Hypothalamus (tissue), 51 donors: ENCODE data around the gene OAS1.
"Not testable (repeated sequence)": the region's sequence is repeated elsewhere in the genome, so short reads cannot be mapped to it uniquely, and the experiment has no call there.

Source experiments
- DNase-seq, 51 donors: peaks; one replicate each; lab custom pipeline; 2025; lab: John Stamatoyannopoulos, UW

OAS1 gene

GRCh38 chr12:112898380-112898779 is 8.4 kb upstream of the OAS1 start:
- no peak for DNase-seq

- no peak for DNase-seq
Observed at GRCh38 chr12:112900298-112901145, 6.2 kb upstream of the OAS1 start.

DNA sequence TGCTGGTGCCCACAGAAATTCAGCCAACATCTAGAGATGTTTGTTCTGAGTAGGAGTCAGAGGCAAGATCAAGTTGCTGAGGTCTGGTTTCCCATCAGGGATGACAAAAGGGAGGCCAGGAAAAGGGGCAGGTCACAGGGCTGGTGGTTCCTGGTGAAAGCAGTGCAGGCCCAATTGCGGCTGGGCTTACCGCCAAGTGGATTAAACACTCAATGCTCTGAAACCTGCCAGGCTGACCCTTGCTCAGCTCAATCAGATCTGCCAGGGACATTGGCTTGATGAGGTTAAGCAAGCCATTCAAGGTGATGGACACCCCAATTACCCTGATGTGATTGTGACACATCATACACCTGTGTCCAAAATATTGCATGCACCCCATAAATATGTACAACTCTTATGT is 5.5 kb upstream of the OAS1 start:
- no peak for DNase-seq

DNA sequence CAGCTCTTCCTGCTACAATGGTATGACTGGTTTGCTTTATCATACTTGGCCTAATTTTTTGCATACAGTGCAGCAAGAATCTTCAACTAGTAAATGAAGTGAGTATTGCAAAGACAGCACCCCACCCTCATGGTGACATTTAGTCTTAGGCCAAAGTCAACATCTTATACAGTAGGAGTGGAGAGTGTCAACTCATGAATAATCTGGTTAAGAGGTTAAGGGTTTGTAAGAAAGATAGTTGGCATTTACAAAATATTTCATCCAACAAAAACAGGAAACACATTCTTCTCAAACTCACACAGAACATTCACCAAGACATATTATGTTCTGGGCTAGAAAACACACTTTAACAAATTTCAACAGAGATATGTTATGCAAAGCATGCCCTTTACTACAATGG is 2.2 kb upstream of the OAS1 start:
- DNase-seq = no peak

- DNase-seq = no peak
Observed at GRCh38 chr12:112905451-112906089, 1.2 kb upstream of the OAS1 start.

DNA sequence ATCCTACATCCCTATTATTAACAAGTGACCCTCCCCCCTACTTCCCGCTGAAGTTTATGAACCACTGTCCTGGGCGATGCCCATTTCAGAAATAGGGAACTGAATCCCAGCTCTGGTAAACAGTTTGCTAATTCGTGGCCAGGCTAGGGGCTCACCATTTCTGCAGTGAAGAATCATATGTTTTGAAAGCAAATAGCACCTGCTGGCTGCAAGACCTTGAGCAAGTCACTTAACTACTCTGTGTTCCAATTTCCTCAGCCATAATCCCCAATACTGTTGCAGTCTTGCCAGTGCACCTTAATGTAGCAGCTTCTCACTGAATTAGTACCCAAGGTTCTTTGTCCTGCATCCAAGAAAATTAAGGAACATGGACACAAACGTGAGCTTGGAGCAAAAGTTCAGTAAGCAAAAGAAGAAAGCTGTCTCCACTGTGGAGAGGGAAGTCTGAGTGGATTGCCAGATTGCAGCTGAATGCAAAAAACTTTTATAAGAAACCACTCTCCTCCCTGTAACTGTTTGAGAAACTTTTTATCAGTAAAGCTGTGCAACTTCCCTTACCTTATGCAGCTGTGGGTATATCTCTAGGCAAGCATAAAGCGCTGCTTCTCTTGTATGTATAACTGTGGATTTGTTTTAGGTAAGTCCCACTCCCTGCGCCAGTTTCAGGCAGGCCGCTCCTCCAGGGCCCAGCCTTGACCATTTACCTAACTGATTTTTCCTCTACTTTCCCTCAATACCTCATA is 824 bp downstream of the OAS1 start:
- peak in 1 of 51 donors; percentile 5 for DNase-seq

DNA sequence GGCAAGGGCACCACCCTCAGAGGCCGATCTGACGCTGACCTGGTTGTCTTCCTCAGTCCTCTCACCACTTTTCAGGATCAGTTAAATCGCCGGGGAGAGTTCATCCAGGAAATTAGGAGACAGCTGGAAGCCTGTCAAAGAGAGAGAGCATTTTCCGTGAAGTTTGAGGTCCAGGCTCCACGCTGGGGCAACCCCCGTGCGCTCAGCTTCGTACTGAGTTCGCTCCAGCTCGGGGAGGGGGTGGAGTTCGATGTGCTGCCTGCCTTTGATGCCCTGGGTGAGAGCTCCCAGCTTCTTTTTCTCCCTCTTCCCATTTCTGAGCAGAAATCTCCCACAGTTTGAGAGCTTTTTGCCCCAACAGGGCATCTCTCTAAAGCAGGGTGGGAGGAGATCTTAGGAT is 1.8 kb downstream of the OAS1 start:
- no peak for DNase-seq

DNA sequence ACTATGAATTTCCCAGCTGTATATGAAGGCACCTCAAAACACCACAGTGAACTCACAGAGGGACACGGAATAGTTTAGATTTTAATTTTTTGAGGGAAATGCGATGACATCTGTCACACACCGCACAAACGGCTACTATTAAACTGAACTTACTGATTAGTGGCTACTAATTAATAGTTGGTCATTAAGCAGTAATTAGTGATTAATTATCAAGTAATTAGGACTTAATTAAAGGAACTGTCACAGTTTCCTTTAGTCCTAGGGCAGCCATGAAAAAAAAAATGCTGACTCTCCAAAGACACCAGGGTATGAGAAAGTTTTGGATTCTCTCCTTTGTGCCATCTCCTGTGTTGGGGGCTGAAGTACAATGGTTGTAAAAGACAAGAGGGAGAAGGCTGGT is 2.9 kb downstream of the OAS1 start:
- DNase-seq = no peak

DNA sequence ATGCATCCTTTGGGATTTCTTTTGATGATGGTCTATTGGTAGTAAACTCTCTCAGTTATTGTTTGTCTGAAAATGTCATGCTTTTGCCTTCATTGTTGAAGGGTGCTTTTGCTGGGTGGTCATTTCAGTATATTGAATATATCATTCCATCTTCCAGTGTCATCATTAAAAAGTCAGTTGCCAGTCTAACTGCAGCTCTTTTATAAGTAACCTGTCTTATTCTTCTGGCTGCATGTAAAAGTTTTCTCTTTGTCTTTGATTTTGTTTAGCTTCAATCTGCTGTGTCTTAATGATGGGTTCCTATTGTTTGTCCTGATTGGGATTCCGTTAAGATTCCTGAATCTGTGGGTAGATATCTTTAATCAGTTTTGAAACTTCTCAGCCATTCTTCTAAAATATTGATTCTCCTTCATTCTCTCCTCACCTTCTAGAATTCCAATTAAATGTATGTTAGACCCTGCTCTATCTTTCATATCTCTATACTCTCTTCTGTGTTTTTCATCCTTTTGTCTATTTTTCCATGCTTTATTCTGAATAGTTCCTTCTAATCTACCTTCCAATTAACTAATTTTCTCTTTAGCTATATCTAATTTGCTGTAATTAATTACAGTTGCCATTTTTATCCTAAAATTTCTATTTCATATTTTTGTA is 6.4 kb downstream of the OAS1 start:
- DNase-seq = no peak

- DNase-seq = not testable (repeated sequence)
Observed at GRCh38 chr12:112913888-112914287, 7.1 kb downstream of the OAS1 start.

DNA sequence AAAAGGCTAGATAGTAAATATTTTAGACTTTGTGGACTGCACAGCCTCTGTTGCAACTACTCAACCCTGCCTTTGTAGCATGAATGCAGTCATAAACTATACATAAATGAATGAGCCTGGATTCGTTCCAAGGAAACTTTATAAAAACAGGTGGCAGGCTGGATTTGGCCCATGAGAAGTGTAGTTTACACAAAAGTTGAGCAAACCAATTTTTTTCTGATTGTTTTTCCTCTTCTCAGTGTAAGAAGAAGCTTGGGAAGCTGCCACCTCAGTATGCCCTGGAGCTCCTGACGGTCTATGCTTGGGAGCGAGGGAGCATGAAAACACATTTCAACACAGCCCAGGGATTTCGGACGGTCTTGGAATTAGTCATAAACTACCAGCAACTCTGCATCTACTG is 9.5 kb downstream of the OAS1 start:
- DNase-seq = no peak

GRCh38 chr12:112919121-112919520 is 12.4 kb downstream of the OAS1 start:
- DNase-seq = no peak

DNA sequence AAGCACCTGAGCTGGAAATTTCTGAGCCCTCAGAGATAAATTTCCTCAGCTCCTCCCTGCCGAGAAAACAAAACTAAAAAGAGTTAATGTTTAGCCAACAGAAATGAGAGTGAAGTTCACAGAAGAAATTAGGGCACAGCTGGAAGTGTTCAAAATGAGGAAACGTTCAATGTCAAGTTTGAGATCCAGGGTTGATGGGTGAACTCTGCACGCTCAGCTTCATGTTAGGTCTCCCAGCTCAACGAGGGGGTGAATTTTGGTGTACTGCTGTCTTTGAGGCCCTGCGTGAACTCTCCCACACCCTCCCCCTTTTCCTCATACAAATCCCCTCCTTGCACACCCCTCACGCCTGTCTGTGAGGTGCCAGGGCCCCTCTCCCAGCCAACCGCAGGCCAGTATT is 18.2 kb downstream of the OAS1 start:
- DNase-seq = no peak

DNA sequence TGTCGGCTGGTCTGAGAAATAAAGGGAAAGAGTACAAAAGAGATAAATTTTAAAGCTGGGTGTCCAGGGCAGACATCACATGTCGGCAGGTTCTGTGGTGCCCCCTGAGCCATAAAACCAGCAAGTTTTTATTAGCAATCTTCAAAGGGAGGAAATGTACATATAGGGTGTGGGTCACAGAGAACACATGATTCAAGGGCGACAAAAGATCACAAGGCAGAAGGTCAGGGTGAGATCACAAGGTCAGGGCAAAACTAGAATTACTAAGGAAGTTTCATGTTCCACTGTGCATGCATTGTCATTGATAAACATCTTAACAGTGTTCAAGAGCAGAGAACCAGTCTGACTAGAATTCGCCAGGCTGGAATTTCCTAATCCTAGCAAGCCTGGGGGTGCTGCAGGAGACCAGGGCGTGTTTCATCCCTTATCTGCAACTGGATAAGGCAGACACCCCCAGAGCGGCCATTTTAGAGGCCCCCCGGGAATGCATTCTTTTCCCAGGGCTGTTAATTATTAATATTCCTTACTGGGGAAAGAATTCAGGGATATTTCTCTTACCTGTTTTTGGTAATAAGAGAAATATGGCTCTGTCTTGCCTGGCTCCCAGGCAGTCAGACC is 19.8 kb downstream of the OAS1 start:
- not testable (repeated sequence) for DNase-seq

DNA sequence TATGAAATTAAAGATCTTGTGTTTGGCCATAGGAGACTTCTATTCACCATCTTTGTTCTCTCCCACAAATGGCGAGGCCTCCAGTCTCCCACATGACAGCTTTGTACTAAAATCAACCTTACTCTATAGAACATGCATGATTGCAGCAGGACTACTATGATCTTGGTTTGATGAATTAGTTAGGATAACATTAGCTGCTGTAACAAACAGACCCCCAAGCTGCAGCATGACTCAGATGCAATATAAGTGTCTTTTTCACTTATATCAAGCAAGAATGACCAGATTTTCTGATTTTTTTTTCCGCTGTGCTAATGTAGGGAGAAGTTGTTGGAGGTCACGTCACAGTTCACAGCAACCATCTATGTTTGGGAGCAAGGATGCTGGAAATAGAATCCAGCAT is 20.7 kb downstream of the OAS1 start:
- DNase-seq = no peak

- DNase-seq = no peak
Observed at GRCh38 chr12:112927925-112928324, 21.2 kb downstream of the OAS1 start.

- DNase-seq = no peak
Observed at GRCh38 chr12:112928978-112929377, 22.2 kb downstream of the OAS1 start.

DNA sequence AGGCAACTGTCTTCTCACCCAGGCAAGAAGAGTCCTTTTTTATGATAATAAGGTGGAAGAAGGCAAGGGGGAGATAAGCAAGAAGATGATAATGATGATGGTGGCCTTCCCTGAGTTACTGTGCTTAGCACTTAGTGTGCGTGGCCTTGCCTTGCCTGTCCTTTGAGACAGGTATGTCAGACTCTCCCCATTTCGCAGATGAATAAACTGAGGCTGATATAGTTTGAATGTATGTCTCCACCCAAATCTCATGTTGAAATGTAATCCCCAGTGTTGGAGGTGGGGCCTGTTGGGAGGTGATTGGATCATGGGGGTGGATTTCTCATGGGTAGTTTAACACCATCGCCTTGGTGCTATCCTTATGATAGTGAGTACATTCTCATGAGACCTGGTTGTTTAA is 23.0 kb downstream of the OAS1 start:
- DNase-seq = no peak

GRCh38 chr12:112930350-112930749 is 23.6 kb downstream of the OAS1 start:
- DNase-seq = no peak

DNA sequence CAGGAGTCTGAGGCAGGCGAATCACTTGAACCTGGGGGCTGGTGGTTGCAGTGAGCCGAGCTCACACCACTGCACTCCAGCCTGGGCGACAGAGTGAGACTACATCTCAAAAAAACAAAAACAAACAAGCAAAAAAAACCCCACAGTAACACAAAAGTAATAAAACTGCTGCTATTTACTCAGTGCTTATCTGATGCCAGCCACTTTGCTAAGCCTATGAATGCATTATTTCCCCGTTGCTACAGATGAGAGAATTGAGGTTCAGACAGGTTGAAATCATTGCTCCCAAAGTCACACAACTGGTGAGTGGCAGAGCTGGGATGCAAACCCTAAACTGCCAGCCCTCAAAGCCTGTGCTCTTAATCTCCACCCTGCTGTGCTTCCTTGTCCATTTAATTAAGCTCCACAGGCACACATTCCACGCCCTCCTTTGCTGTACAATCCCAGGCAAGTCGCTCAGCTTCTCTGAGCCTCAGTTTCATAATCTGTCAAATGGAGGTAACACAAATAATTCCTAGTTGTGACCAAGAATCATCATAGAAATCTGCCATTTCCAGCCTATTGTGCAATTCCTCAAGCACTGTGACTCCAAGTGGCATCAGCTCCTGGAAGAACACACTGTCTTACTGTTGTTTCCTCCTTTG is 25.8 kb downstream of the OAS1 start:
- DNase-seq = no peak
